HG03432 (cell line): Measurements from ENCODE around the gene ACTMAP.
"Not testable (repeated sequence)": the region's sequence is repeated elsewhere in the genome, so short reads cannot be mapped to it uniquely, and the experiment has no call there.

Experiments used
- ATAC-seq: cut with Tn5 transposase; IDR thresholded peaks from one replicate; pipeline ENCODE4 v1.9.1; 2021; ENCODE audit warnings: mild to moderate bottlenecking, moderate library complexity; ENCODE audit not compliant: unreplicated experiment

Gene ACTMAP

GRCh38 chr19:40750058-40750873 is at the start of gene ACTMAP:
Gene ACTMAP, minus strand, starts transcription at chr19:40750477. Its CDS starts 674 bp downstream, at chr19:40749803.
- peak; percentile 80 for ATAC-seq

GRCh38 chr19:40799558-40800338 is 49.5 kb upstream of the ACTMAP start:
- ATAC-seq: no peak

GRCh38 chr19:40798683-40799557 is 48.6 kb upstream of the ACTMAP start, which contains the start of gene EGLN2:
Gene EGLN2, plus strand, starts transcription at chr19:40799191. Its CDS starts 1,382 bp downstream, at chr19:40800573.
- peak; percentile 77 for ATAC-seq

GRCh38 chr19:40797963-40798682 is 47.8 kb upstream of the ACTMAP start:
- ATAC-seq: peak; percentile 24

- ATAC-seq: no peak
Measured at GRCh38 chr19:40797166-40797962, 47.1 kb upstream of the ACTMAP start.

GRCh38 chr19:40791996-40792395 is 41.7 kb upstream of the ACTMAP start:
- no peak for ATAC-seq

GRCh38 chr19:40791349-40791748 is 41.1 kb upstream of the ACTMAP start:
- ATAC-seq: no peak

- no peak for ATAC-seq
Measured at GRCh38 chr19:40786060-40787037, 36.1 kb upstream of the ACTMAP start.

GRCh38 chr19:40785526-40785925 is 35.2 kb upstream of the ACTMAP start:
- no peak for ATAC-seq

- not testable (repeated sequence) for ATAC-seq
Measured at GRCh38 chr19:40784146-40784545, 33.9 kb upstream of the ACTMAP start.

GRCh38 chr19:40783711-40784110 is 33.4 kb upstream of the ACTMAP start:
- ATAC-seq: no peak

GRCh38 chr19:40781140-40781539 is 30.9 kb upstream of the ACTMAP start:
- no peak for ATAC-seq

GRCh38 chr19:40780582-40780981 is 30.3 kb upstream of the ACTMAP start:
- ATAC-seq: no peak

GRCh38 chr19:40778706-40779284 is 28.5 kb upstream of the ACTMAP start:
- no peak for ATAC-seq

- ATAC-seq: peak; percentile 65
Measured at GRCh38 chr19:40777937-40778705, 27.8 kb upstream of the ACTMAP start, which contains the start of gene RAB4B. Gene RAB4B, plus strand, starts transcription at chr19:40778247. Its CDS starts 129 bp downstream, at chr19:40778376.

- ATAC-seq: no peak
Measured at GRCh38 chr19:40777645-40777936, 27.3 kb upstream of the ACTMAP start.

- ATAC-seq: peak; percentile 61
Measured at GRCh38 chr19:40776932-40777644, 26.8 kb upstream of the ACTMAP start.
